CD4-positive, alpha-beta T cell treated with Interleukin-12 subunit alpha and Interleukin-12 subunit beta, for 1 hour (primary cell): ENCODE measurements around the gene PTPRN2.
"Not testable (repeated sequence)": the region's sequence is repeated elsewhere in the genome, so short reads cannot be mapped to it uniquely, and the experiment has no call there.

Source experiments
- DNase-seq: peaks from one replicate; pipeline ENCODE4 v3.0.0-alpha.2; 2020

Gene PTPRN2

GRCh38 chr7:157847756-157848487 is 739.7 kb downstream of the PTPRN2 start:
- not testable (repeated sequence) for DNase-seq

GRCh38 chr7:157846746-157847145 is 740.9 kb downstream of the PTPRN2 start:
- DNase-seq, result not testable (repeated sequence)

GRCh38 chr7:157846271-157846670 is 741.4 kb downstream of the PTPRN2 start:
- peak; percentile 3 for DNase-seq

- DNase-seq, result no peak
Observed at GRCh38 chr7:157845203-157845835, 742.3 kb downstream of the PTPRN2 start.

- DNase-seq, result no peak
Observed at GRCh38 chr7:157844611-157845010, 743.0 kb downstream of the PTPRN2 start.

GRCh38 chr7:157844141-157844540 is 743.5 kb downstream of the PTPRN2 start:
- no peak for DNase-seq

GRCh38 chr7:157843336-157844140 is 744.1 kb downstream of the PTPRN2 start:
- DNase-seq, result no peak

- no peak for DNase-seq
Observed at GRCh38 chr7:157841773-157842370, 745.8 kb downstream of the PTPRN2 start.

- no peak for DNase-seq
Observed at GRCh38 chr7:157840914-157841772, 746.5 kb downstream of the PTPRN2 start.

- DNase-seq, result no peak
Observed at GRCh38 chr7:157840174-157840913, 747.3 kb downstream of the PTPRN2 start.

GRCh38 chr7:157839672-157840167 is 747.9 kb downstream of the PTPRN2 start:
- DNase-seq, result no peak

GRCh38 chr7:157839226-157839625 is 748.4 kb downstream of the PTPRN2 start:
- no peak for DNase-seq

GRCh38 chr7:157837561-157837960 is 750.1 kb downstream of the PTPRN2 start:
- no peak for DNase-seq

- DNase-seq, result no peak
Observed at GRCh38 chr7:157837047-157837446, 750.6 kb downstream of the PTPRN2 start.

GRCh38 chr7:157834501-157835163 is 753.0 kb downstream of the PTPRN2 start:
- no peak for DNase-seq

- no peak for DNase-seq
Observed at GRCh38 chr7:157832866-157833607, 754.6 kb downstream of the PTPRN2 start.

GRCh38 chr7:157832421-157832820 is 755.2 kb downstream of the PTPRN2 start:
- no peak for DNase-seq

- DNase-seq, result no peak
Observed at GRCh38 chr7:157832006-157832405, 755.6 kb downstream of the PTPRN2 start.

- DNase-seq, result no peak
Observed at GRCh38 chr7:157831143-157831905, 756.3 kb downstream of the PTPRN2 start.
